Stimulated activated CD4-positive, alpha-beta T cell treated with anti-CD3 and anti-CD28 coated beads, Interleukin-2, amount 100 ng/mL, for 24 hours (primary cell): ENCODE results near the gene JOSD2.

Source experiments
- DNase-seq, 2 donors: peaks; one replicate each; pipeline ENCODE4 v3.0.0-alpha.2; 2020

The JOSD2 gene

GRCh38 chr19:50512999-50513745, 2.2 kb upstream of the JOSD2 start:
- DNase-seq = no peak

GRCh38 chr19:50512112-50512998, 1.4 kb upstream of the JOSD2 start:
- DNase-seq = no peak

- no peak for DNase-seq
Observed at GRCh38 chr19:50510700-50511068, 307 bp downstream of the JOSD2 start.

GRCh38 chr19:50510121-50510670, 795 bp downstream of the JOSD2 start:
- DNase-seq = no peak

GRCh38 chr19:50509366-50509765, 1.6 kb downstream of the JOSD2 start:
- no peak for DNase-seq

- no peak for DNase-seq
Observed at GRCh38 chr19:50508843-50509190, 2.2 kb downstream of the JOSD2 start.

- DNase-seq = no peak
Observed at GRCh38 chr19:50507376-50507775, 3.6 kb downstream of the JOSD2 start.

GRCh38 chr19:50506700-50507099, 4.3 kb downstream of the JOSD2 start:
- no peak for DNase-seq

- DNase-seq = no peak
Observed at GRCh38 chr19:50505856-50506611, 5.0 kb downstream of the JOSD2 start.

GRCh38 chr19:50501568-50502475, 9.2 kb downstream of the JOSD2 start:
- no peak for DNase-seq

- no peak for DNase-seq
Observed at GRCh38 chr19:50501186-50501567, 9.8 kb downstream of the JOSD2 start.

GRCh38 chr19:50500753-50501151, 10.2 kb downstream of the JOSD2 start:
- DNase-seq = no peak

- no peak for DNase-seq
Observed at GRCh38 chr19:50500060-50500752, 10.8 kb downstream of the JOSD2 start.

GRCh38 chr19:50498219-50499056, 12.6 kb downstream of the JOSD2 start:
- no peak for DNase-seq

GRCh38 chr19:50497022-50497405, 14.0 kb downstream of the JOSD2 start:
- DNase-seq = no peak

- no peak for DNase-seq
Observed at GRCh38 chr19:50496189-50497021, 14.6 kb downstream of the JOSD2 start.

GRCh38 chr19:50495020-50495531, 15.9 kb downstream of the JOSD2 start:
- DNase-seq = no peak

GRCh38 chr19:50494186-50495019, 16.6 kb downstream of the JOSD2 start:
- no peak for DNase-seq
